Activated CD4-positive, alpha-beta T cell treated with anti-CD3 and anti-CD28 coated beads, Interleukin-2, Interleukin-6, amounts not matched to agents 100 ng/mL and 50 ng/mL, durations not matched to agents 16 hours and 8 hours (primary cell): ENCODE results near the gene MAB21L2.

ENCODE experiments used
- DNase-seq: peaks from one replicate; pipeline ENCODE4 v3.0.0-alpha.2; 2020

MAB21L2 gene

GRCh38 chr4:150625033-150625432 lies 43.1 kb downstream of the MAB21L2 start:
- no peak for DNase-seq

GRCh38 chr4:150628073-150628472 lies 46.1 kb downstream of the MAB21L2 start:
- DNase-seq: no peak

- no peak for DNase-seq
Measured at GRCh38 chr4:150632639-150633038, 50.7 kb downstream of the MAB21L2 start.
